OCI-LY7 (cell line): ENCODE data around the gene LIN28A.

Source experiments
- CTCF ChIP-seq: fragments of 200-600 bp; sonication (generic); conservative IDR thresholded peaks from 2 replicates; pipeline ENCODE4 v1.5.1; 2014; ENCODE audit warnings: mild to moderate bottlenecking, antibody characterized with exemption, low read length, moderate library complexity, mixed read lengths
- EZH2phosphoT487 ChIP-seq: fragments of 200-600 bp; sonication (generic); IDR thresholded peaks from 2 replicates; pipeline ENCODE4 v1.6.1; 2018; ENCODE audit warnings: low read depth, borderline replicate concordance, mild to moderate bottlenecking, mixed run types, antibody characterized with exemption, low read length, moderate library complexity, mixed read lengths

GRCh38 chr1:26429721-26430120, 19.1 kb downstream of the LIN28A start:
- no peak for TF ChIP-seq CTCF
- TF ChIP-seq EZH2phosphoT487, result no peak
